NCI-H345 treated with DMSO at 0.1 percent for 48 hours (cell line): Measurements from ENCODE around the gene NHERF2.
"Not testable (repeated sequence)": the region's sequence is repeated elsewhere in the genome, so short reads cannot be mapped to it uniquely, and the experiment has no call there.

Experiments
- DNase-seq: peaks from one replicate; lab custom pipeline; 2025; ENCODE audit not compliant: unreplicated experiment; lab: John Stamatoyannopoulos, UW

The NHERF2 gene

GRCh38 chr16:2005646-2006045 is 21.1 kb upstream of the NHERF2 start:
- no peak for DNase-seq

GRCh38 chr16:2006317-2006716 is 20.4 kb upstream of the NHERF2 start:
- no peak for DNase-seq

DNA sequence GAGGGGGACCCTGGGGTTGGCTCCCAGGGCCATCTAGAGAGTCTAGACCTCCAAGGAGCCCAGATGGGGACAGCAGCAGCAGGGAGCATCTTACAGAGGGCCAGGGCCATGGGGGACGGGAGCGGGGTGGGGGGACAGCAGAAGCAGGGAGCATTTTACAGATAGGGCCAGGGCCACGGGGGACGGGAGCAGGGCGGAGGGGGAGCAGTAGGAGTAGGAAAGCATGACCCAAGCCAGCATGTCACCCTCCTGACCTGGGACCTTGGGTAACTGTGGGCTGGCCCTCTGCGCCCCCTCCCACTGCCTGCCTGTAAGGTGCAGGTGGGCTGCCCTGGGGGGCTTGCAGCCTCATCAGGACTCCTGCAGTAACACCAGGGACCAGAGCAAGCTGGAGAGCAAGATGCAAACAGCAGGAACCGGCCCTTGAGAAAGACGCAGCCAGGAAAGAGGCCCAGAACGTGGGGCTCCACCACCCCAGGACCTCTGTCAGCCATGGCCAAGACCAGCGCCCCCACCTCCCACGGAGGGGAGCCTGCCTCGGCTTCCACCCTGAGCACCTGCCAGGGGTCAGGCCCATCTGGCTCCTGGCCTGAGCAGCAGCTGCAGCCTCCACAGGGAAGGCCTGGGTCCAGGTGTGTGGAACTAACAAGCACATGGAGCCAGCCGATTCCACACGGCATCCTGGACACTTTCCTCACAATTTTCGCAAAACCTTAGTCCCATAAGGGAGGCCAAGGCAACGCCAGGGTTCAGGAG is 19.4 kb upstream of the NHERF2 start:
- no peak for DNase-seq

GRCh38 chr16:2008009-2008526 is 18.6 kb upstream of the NHERF2 start:
- DNase-seq: no peak

- DNase-seq: no peak
Observed at GRCh38 chr16:2008631-2009163, 18.0 kb upstream of the NHERF2 start.

GRCh38 chr16:2009164-2009711 is 17.5 kb upstream of the NHERF2 start:
- DNase-seq: no peak

GRCh38 chr16:2009791-2010510 is 16.8 kb upstream of the NHERF2 start, which contains the start of gene ZNF598:
Gene ZNF598 (minus strand): TSS chr16:2009821.
- peak; percentile 43 for DNase-seq

DNA sequence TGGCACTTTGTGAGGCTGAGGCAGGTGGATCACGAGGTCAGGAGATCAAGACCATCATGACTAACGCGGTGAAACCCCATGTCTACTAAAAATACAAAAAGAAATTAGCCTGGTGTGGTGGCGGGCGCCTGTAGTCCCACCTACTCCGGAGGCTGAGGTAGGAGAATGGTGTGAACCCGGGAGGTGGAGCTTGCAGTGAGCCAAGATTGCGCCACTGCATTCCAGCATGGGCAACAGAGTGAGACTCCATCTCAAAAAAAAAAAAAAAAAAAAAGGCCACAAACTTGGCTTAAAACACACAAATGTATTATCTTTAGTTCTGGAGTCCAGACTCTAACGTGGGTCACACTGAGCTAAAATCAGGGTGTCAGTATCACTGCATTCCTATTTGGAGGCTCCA is 15.0 kb upstream of the NHERF2 start:
- DNase-seq: not testable (repeated sequence)

DNA sequence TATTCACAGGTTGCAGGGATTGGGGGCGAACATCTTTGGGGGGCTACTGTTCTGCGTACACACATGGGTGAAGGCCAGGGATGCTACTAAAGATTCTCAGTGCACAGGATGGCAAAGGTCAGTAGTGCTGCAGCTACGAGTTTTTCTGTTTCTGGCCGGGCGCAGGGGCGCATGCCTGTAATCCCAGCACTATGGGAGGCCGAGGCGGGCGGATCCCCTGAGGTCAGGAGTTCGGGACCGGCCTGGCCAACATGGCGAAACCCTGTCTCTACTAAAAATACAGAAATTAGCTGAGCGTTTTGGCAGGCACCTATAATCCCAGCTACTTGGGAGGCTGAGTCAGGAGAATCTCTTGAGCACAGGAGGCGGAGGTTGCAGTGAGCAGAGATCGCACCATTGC is 13.2 kb upstream of the NHERF2 start:
- no peak for DNase-seq

DNA sequence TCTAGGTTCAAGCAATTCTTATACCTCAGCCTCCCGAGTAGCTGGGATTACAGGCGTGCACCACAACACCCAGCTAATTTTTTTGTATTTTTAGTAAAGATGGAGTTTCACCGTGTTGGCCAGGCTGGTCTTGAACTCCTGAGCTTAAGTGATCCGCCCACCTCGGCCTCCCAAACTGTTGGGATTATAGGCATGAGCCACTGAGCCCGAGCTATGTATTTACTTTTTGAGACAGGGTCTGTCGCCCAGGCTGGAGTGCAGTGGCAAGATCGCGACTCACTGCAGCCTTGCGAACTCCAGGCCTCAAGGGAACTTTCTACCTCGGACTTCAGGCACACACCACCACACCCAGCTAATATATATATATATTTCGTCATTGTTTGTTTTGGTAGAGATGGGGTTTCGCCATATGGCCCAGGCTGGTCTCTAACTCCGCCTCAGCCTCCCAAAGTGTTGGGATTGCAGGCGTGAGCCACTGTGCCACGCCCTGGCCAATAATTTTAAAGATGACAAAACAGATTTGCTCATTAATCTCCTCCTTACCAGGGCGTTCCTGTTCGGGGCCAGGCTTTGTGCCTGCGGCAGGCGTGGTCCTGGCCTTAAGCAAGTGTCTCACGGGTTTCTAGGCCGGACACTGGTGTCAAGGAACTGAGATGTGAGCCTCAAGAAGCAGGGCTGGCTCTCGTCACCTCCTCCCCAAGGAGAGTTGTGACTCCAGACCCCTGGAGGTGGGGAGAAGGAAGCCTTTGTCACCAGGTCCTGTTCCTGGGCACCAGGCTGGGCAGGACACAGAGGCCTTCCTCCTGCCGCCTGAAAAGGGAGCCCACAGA is 11.4 kb upstream of the NHERF2 start:
- DNase-seq: no peak

DNA sequence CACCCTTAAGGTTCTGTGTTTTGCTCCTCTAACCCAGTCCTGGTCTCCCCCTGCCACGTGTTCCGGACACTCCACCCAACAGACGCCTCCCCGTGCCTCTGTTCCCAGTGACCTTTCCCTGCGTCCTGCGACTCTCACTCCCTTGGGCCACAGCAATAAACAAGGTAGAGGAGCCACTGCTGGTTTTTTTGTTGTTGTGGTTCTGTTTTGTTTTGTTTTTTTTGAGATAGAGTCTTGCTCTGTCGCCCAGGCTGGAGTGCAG is 10.8 kb upstream of the NHERF2 start:
- DNase-seq: no peak

GRCh38 chr16:2016407-2016922 is 10.2 kb upstream of the NHERF2 start:
- DNase-seq: no peak

- no peak for DNase-seq
Observed at GRCh38 chr16:2019518-2019920, 7.2 kb upstream of the NHERF2 start, which contains the start of gene NPW. Gene NPW (plus strand): TSS chr16:2019785.

- DNase-seq: no peak
Observed at GRCh38 chr16:2019921-2020831, 6.5 kb upstream of the NHERF2 start.

DNA sequence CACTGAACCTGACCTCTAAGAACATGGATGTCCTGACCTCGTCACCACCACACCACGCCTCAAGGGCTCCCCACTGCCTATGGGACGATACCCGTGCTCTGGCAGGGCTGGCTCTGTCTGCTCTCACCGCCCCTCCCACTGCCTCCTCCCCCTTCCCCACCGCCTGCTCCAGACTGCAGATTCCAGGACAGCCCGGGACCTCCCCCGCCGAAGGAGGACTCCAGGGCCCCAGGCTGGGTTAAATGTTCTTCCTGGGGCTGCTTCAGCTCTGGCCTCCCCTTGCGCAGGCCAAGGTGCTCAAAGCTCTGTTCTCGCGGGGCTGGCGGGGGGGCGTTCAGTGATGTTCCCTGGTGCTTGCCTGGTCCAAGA is 4.0 kb upstream of the NHERF2 start:
- DNase-seq: no peak

DNA sequence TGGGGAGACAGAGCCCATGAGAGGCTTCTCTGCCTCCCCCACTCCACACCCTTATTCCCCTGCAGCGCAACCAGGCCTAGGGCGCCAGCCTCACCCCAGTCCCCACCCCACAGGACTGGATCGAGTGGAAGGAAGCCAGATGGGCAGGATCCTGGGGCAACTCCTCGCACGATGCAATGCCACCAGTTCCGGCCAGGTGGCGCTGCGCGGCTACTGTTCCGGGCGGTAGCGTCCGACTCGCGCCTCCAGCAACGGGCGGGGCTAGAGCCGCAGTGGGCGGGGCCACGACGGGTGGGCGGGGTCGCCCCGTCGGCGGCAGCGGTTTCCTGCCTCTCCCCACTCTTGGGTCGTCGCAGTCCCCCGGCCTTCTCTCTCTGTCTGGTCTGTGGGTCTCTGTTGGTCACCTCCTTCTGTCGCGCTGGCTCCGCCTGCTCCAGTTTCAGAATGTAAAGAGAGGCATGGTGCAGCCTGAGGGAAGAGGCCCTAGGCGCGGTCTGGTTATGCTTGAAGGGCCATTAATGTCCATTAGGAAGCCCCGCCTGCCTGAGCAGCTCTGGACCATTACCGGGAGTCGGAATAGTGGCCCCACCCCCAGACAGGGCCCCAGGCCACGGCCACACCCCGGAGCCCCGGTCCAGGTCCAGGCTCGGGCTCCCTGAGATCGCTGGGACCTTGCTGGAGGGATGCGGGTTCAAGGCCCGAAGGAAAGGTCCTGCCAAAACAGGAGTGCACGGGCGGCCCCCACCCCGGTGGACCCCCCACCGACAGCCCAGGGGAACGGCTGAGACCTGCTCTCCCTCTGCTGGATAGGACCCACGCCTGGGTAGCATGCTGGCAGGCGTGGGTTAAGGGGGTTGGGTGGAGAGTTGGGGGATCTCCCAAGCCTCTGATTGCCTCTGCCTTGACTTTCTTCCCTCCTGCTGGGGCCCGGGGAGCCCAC is 3.3 kb upstream of the NHERF2 start:
- DNase-seq: peak; percentile 85

- DNase-seq: no peak
Observed at GRCh38 chr16:2024032-2024420, 2.7 kb upstream of the NHERF2 start.

- DNase-seq: no peak
Observed at GRCh38 chr16:2025251-2025650, 1.5 kb upstream of the NHERF2 start.
